ENCODE measurements around the gene RXRA.
A peak's percentile ranks its signal among the peaks of the same experiment; 100 is the strongest.

Gene RXRA

DNA sequence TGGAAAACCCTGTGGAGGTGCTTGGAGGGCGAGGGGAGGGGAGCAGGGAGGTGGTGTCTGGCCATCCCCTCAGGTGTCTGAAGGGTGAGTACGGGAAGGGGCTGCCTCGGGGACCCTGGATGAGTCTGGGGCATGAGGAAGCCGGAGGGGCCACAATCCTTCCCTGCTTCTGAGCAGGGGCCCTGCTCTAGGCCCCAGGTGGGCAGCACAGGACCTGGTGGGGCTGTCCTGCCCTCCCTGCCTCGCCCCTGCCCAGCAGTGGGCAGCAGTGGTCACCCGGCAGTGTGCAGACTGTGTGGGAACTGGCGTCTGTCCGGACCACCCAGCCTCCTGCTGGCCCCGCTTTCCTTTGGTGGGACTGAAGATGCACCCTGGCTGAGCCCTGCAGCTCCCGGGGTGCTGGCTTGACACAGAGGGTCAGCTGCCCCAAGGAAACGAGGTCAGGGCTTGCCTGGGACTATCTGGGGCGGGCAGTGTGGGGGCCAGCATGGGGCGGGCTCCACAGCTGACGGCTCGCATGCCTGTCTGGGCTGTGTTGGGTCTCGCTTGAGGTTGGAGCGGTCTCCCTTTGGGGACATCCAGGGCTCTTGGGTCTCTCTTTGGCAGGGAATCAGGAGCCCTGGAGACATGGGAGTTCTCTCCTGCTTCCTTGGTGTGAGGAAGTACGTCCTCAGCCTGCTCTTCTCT is 26.1 kb downstream of the RXRA start:
- Histone ChIP-seq H2BK120ac (ENCODE audit: low read depth, low read length) (no peak overlapping the region), H3K27me3 (ENCODE audit: control insufficient read depth in 1 of 2, insufficient read depth in 1 of 2, low read length in 2 of 2) (no peaks in the 10 kb centered on the region), H3K4ac (ENCODE audit: low read depth in 1 of 2, low read length in 2 of 2) (no peak overlapping the region), H4K8ac (ENCODE audit: low read length) (no peak overlapping the region), H2BK5ac (ENCODE audit: low read depth, low read length, poor library complexity, severe bottlenecking) (no peak overlapping the region), H4K91ac (ENCODE audit: low read length) (no peak overlapping the region), H2AK5ac (ENCODE audit: low read length, severe bottlenecking) (no peak overlapping the region), H3K36me3 (ENCODE audit: control insufficient read depth in 1 of 2, insufficient read depth in 2 of 2, low read depth in 1 of 2, low read length in 2 of 2) (peaks cover 0 to 38% of the 10 kb centered on the region in 2 experiments), H2BK12ac (ENCODE audit: low read length in 2 of 2) (no peak overlapping the region), H3K14ac (ENCODE audit: low read length in 2 of 2) (no peak overlapping the region), H3K9ac (ENCODE audit: low read length) (no peak overlapping the region), H3K23ac (ENCODE audit: low read length in 2 of 2) (no peak overlapping the region), H2BK15ac (ENCODE audit: low read depth, poor library complexity, severe bottlenecking) (no peak overlapping the region), H3K4me2 (ENCODE audit: low read length, poor library complexity, severe bottlenecking) (no peak overlapping the region), H3K18ac (ENCODE audit: low read depth in 1 of 2, low read length in 2 of 2) (no peak overlapping the region), H3K4me3 (ENCODE audit: insufficient read depth in 1 of 2, low read depth in 1 of 2, low read length in 2 of 2) (no peak overlapping the region), H3K79me1 (replicated peaks; ENCODE audit: low read length, poor library complexity, severe bottlenecking) (peaks cover 74% of the 10 kb centered on the region), H3K4me1 (ENCODE audit: control insufficient read depth, insufficient read depth, low read depth, low read length) (peaks cover 60% of the 10 kb centered on the region), H3K27ac (ENCODE audit: low read length, poor library complexity, severe bottlenecking) (no peak overlapping the region), H2AFZ (ENCODE audit: low read depth, low read length) (no peak overlapping the region), H3K9me3 (ENCODE audit: control insufficient read depth, low read length) (no peaks in the 10 kb centered on the region)
- 93% methylated on average over 18 of the region's 18 CpGs for WGBS
- DNase-seq = no peak

- H3K9me3 ChIP-seq (ENCODE audit: control insufficient read depth, low read length) = no peaks in the 10 kb centered on the region
- H2BK15ac ChIP-seq (ENCODE audit: low read depth, poor library complexity, severe bottlenecking) = no peak overlapping the region
- H3K4ac ChIP-seq (ENCODE audit: low read depth in 1 of 2, low read length in 2 of 2) = no peak overlapping the region
- H2AFZ ChIP-seq (ENCODE audit: low read depth, low read length) = no peak overlapping the region
- peaks cover 59% of the 10 kb centered on the region for H3K4me1 ChIP-seq (ENCODE audit: control insufficient read depth, insufficient read depth, low read depth, low read length)
- H2BK12ac ChIP-seq (ENCODE audit: low read length in 2 of 2) = no peak overlapping the region
- H2BK5ac ChIP-seq (ENCODE audit: low read depth, low read length, poor library complexity, severe bottlenecking) = no peak overlapping the region
- H3K23ac ChIP-seq (ENCODE audit: low read length in 2 of 2) = no peak overlapping the region
- H4K8ac ChIP-seq (ENCODE audit: low read length) = no peak overlapping the region
- peaks cover 0 to 40% of the 10 kb centered on the region in 2 experiments for H3K36me3 ChIP-seq (ENCODE audit: control insufficient read depth in 1 of 2, insufficient read depth in 2 of 2, low read depth in 1 of 2, low read length in 2 of 2)
- no peaks in the 10 kb centered on the region for H3K27me3 ChIP-seq (ENCODE audit: control insufficient read depth in 1 of 2, insufficient read depth in 1 of 2, low read length in 2 of 2)
- 95% methylated on average over 12 of the region's 12 CpGs for WGBS
- no peak overlapping the region for H2BK120ac ChIP-seq (ENCODE audit: low read depth, low read length)
- no peak overlapping the region for H2AK5ac ChIP-seq (ENCODE audit: low read length, severe bottlenecking)
- H3K79me1 ChIP-seq (replicated peaks; ENCODE audit: low read length, poor library complexity, severe bottlenecking) = peaks cover 70% of the 10 kb centered on the region
- no peak overlapping the region for H3K4me2 ChIP-seq (ENCODE audit: low read length, poor library complexity, severe bottlenecking)
- no peak overlapping the region for H4K91ac ChIP-seq (ENCODE audit: low read length)
- H3K4me3 ChIP-seq (ENCODE audit: insufficient read depth in 1 of 2, low read depth in 1 of 2, low read length in 2 of 2) = no peak overlapping the region
- peak overlapping the region in 1 of 2 experiments; percentile 4 for H3K14ac ChIP-seq (ENCODE audit: low read length in 2 of 2)
- H3K18ac ChIP-seq (ENCODE audit: low read depth in 1 of 2, low read length in 2 of 2) = no peak overlapping the region
- DNase-seq = no peak
- no peak overlapping the region for H3K27ac ChIP-seq (ENCODE audit: low read length, poor library complexity, severe bottlenecking)
- H3K9ac ChIP-seq (ENCODE audit: low read length) = no peak overlapping the region
Measured at GRCh38 chr9:134353539-134353938, 27.3 kb downstream of the RXRA start.

- H2BK15ac ChIP-seq (ENCODE audit: low read depth, poor library complexity, severe bottlenecking) = no peak overlapping the region
- no peak overlapping the region for H3K4me3 ChIP-seq (ENCODE audit: insufficient read depth in 1 of 2, low read depth in 1 of 2, low read length in 2 of 2)
- no peak overlapping the region for H2AFZ ChIP-seq (ENCODE audit: low read depth, low read length)
- H3K18ac ChIP-seq (ENCODE audit: low read depth in 1 of 2, low read length in 2 of 2) = no peak overlapping the region
- H3K4ac ChIP-seq (ENCODE audit: low read depth in 1 of 2, low read length in 2 of 2) = no peak overlapping the region
- no peak overlapping the region for H2AK5ac ChIP-seq (ENCODE audit: low read length, severe bottlenecking)
- 94% methylated on average over 8 of the region's 8 CpGs for WGBS
- H3K9me3 ChIP-seq (ENCODE audit: control insufficient read depth, low read length) = no peaks in the 10 kb centered on the region
- H2BK5ac ChIP-seq (ENCODE audit: low read depth, low read length, poor library complexity, severe bottlenecking) = no peak overlapping the region
- no peak overlapping the region for H4K91ac ChIP-seq (ENCODE audit: low read length)
- peak overlapping the region in 1 of 2 experiments; percentile 73 for H3K23ac ChIP-seq (ENCODE audit: low read length in 2 of 2)
- H3K27me3 ChIP-seq (ENCODE audit: control insufficient read depth in 1 of 2, insufficient read depth in 1 of 2, low read length in 2 of 2) = no peaks in the 10 kb centered on the region
- H4K8ac ChIP-seq (ENCODE audit: low read length) = no peak overlapping the region
- H2BK12ac ChIP-seq (ENCODE audit: low read length in 2 of 2) = no peak overlapping the region
- H3K27ac ChIP-seq (ENCODE audit: low read length, poor library complexity, severe bottlenecking) = no peak overlapping the region
- H3K36me3 ChIP-seq (ENCODE audit: control insufficient read depth in 1 of 2, insufficient read depth in 2 of 2, low read depth in 1 of 2, low read length in 2 of 2) = peaks cover 0 to 36% of the 10 kb centered on the region in 2 experiments
- H3K79me1 ChIP-seq (replicated peaks; ENCODE audit: low read length, poor library complexity, severe bottlenecking) = peaks cover 70% of the 10 kb centered on the region
- H2BK120ac ChIP-seq (ENCODE audit: low read depth, low read length) = no peak overlapping the region
- DNase-seq = no peak
- H3K4me1 ChIP-seq (ENCODE audit: control insufficient read depth, insufficient read depth, low read depth, low read length) = peaks cover 57% of the 10 kb centered on the region
- no peak overlapping the region for H3K9ac ChIP-seq (ENCODE audit: low read length)
- H3K14ac ChIP-seq (ENCODE audit: low read length in 2 of 2) = no peak overlapping the region
- no peak overlapping the region for H3K4me2 ChIP-seq (ENCODE audit: low read length, poor library complexity, severe bottlenecking)
Measured at GRCh38 chr9:134355158-134355557, 28.9 kb downstream of the RXRA start.

GRCh38 chr9:134355561-134356279 is 29.5 kb downstream of the RXRA start:
- H3K4me2 ChIP-seq (ENCODE audit: low read length, poor library complexity, severe bottlenecking) = no peak overlapping the region

More at GRCh38 chr9:134355561-134356279, 29.5 kb downstream of the RXRA start:
- H3K14ac ChIP-seq (ENCODE audit: low read length in 2 of 2) = no peak overlapping the region
- no peak overlapping the region for H3K27ac ChIP-seq (ENCODE audit: low read length, poor library complexity, severe bottlenecking)
- no peak overlapping the region for H3K18ac ChIP-seq (ENCODE audit: low read depth in 1 of 2, low read length in 2 of 2)
- H3K9me3 ChIP-seq (ENCODE audit: control insufficient read depth, low read length) = no peaks in the 10 kb centered on the region
- H3K36me3 ChIP-seq (ENCODE audit: control insufficient read depth in 1 of 2, insufficient read depth in 2 of 2, low read depth in 1 of 2, low read length in 2 of 2) = peaks cover 0 to 33% of the 10 kb centered on the region in 2 experiments
- no peaks in the 10 kb centered on the region for H3K27me3 ChIP-seq (ENCODE audit: control insufficient read depth in 1 of 2, insufficient read depth in 1 of 2, low read length in 2 of 2)
- no peak overlapping the region for H3K4ac ChIP-seq (ENCODE audit: low read depth in 1 of 2, low read length in 2 of 2)
- no peak overlapping the region for H2BK5ac ChIP-seq (ENCODE audit: low read depth, low read length, poor library complexity, severe bottlenecking)
- H3K79me1 ChIP-seq (replicated peaks; ENCODE audit: low read length, poor library complexity, severe bottlenecking) = peaks cover 70% of the 10 kb centered on the region
- no peak overlapping the region for H2BK12ac ChIP-seq (ENCODE audit: low read length in 2 of 2)
- H3K4me3 ChIP-seq (ENCODE audit: insufficient read depth in 1 of 2, low read depth in 1 of 2, low read length in 2 of 2) = no peak overlapping the region
- no peak overlapping the region for H2AFZ ChIP-seq (ENCODE audit: low read depth, low read length)
- no peak for DNase-seq
- 87% methylated on average over 15 of the region's 15 CpGs for WGBS
- H4K91ac ChIP-seq (ENCODE audit: low read length) = no peak overlapping the region
- H3K4me1 ChIP-seq (ENCODE audit: control insufficient read depth, insufficient read depth, low read depth, low read length) = peaks cover 52% of the 10 kb centered on the region
- no peak overlapping the region for H2BK120ac ChIP-seq (ENCODE audit: low read depth, low read length)
- H2BK15ac ChIP-seq (ENCODE audit: low read depth, poor library complexity, severe bottlenecking) = no peak overlapping the region
- no peak overlapping the region for H4K8ac ChIP-seq (ENCODE audit: low read length)
- no peak overlapping the region for H2AK5ac ChIP-seq (ENCODE audit: low read length, severe bottlenecking)
- H3K23ac ChIP-seq (ENCODE audit: low read length in 2 of 2) = no peak overlapping the region
- H3K9ac ChIP-seq (ENCODE audit: low read length) = no peak overlapping the region

Measured in mesenchymal stem cell (in vitro differentiated cells and primary cell).